CD14-positive monocyte (primary cell): ENCODE data around the gene LRPAP1. TPM values are rescaled to one million over a fixed set of nuclear protein-coding genes. Genes with fewer than 3 reads are reported as not detected.

Experiments
- DNase-seq, 3 donors: peaks; one replicate each; pipeline ENCODE4 v3.0.0-alpha.2; 2011 to 2022
- H2AFZ ChIP-seq: 2 replicates; pipeline ENCODE4 v1.6.0; 2012; ENCODE audit warnings: mild to moderate bottlenecking, low read depth, low read length, inconsistent platforms; ENCODE audit not compliant: insufficient read depth, poor library complexity, severe bottlenecking
- H3K27ac ChIP-seq, 2 donors: 1 replicate in 1 of 2; 2 replicates in 1 of 2; pipeline ENCODE4 v1.5.1; 2012 to 2013; ENCODE audit warnings: low read length in 2 of 2, control low read depth in 1 of 2, inconsistent platforms in 1 of 2, low read depth in 1 of 2, mild to moderate bottlenecking in 1 of 2
- H3K27me3 ChIP-seq, 2 donors: one replicate each; pipeline versions ENCODE4 v1.6.0 to v1.6.1; 2011 to 2013; ENCODE audit warnings: low read length in 2 of 2; ENCODE audit not compliant: control insufficient read depth in 2 of 2, insufficient read depth in 2 of 2
- H3K36me3 ChIP-seq, 2 donors: replicated peaks in 1 of 2; 1 replicate in 1 of 2; 2 replicates in 1 of 2; pipeline versions ENCODE4 v1.5.1 to v1.6.1; 2012 to 2013; ENCODE audit warnings: low read length in 2 of 2, control low read depth in 1 of 2, inconsistent platforms in 1 of 2, mild to moderate bottlenecking in 1 of 2; ENCODE audit not compliant: insufficient read depth in 2 of 2, control insufficient read depth in 1 of 2
- H3K4me1 ChIP-seq, 2 donors: 1 replicate in 1 of 2; 2 replicates in 1 of 2; pipeline versions ENCODE4 v1.5.1 to v1.6.1; 2012 to 2013; ENCODE audit warnings: low read length in 2 of 2, control low read depth in 1 of 2, inconsistent platforms in 1 of 2, mild to moderate bottlenecking in 1 of 2, moderate library complexity in 1 of 2; ENCODE audit not compliant: insufficient read depth in 2 of 2, control insufficient read depth in 1 of 2
- H3K4me2 ChIP-seq: replicated peaks from 2 replicates; pipeline ENCODE3; 2012; ENCODE audit warnings: low read length, moderate library complexity, mild to moderate bottlenecking; ENCODE audit not compliant: poor library complexity, severe bottlenecking; ENCODE audit errors: extremely low read depth
- H3K4me3 ChIP-seq, 3 experiments: fragments of 200-600 bp in 1 of 3; sonication (generic) in 1 of 3; replicated peaks in 1 of 3; 1 replicate in 2 of 3; 2 replicates in 1 of 3; pipeline ENCODE4 v1.5.1; 2011 to 2013; ENCODE audit warnings: low read length in 3 of 3, mild to moderate bottlenecking in 3 of 3, control low read depth in 2 of 3, low read depth in 2 of 3, inconsistent platforms in 1 of 3, moderate library complexity in 1 of 3
- H3K79me2 ChIP-seq: 2 replicates; pipeline ENCODE4 v1.6.0; 2012; ENCODE audit warnings: mild to moderate bottlenecking, control low read depth, inconsistent platforms, low read length, moderate library complexity; ENCODE audit not compliant: insufficient read depth
- H3K9ac ChIP-seq: 2 replicates; pipeline ENCODE4 v1.6.0; 2017; ENCODE audit warnings: low read length, mild to moderate bottlenecking; ENCODE audit not compliant: insufficient read depth, poor library complexity, severe bottlenecking
- H3K9me3 ChIP-seq, 2 donors: replicated peaks in 1 of 2; 1 replicate in 1 of 2; 2 replicates in 1 of 2; pipeline versions ENCODE4 v1.5.1 to v1.6.1; 2012 to 2013; ENCODE audit warnings: low read length in 2 of 2, control low read depth in 1 of 2; ENCODE audit not compliant: control insufficient read depth in 1 of 2, insufficient read depth in 1 of 2
- H4K20me1 ChIP-seq: 2 replicates; pipeline ENCODE4 v1.6.0; 2012; ENCODE audit warnings: mild to moderate bottlenecking, low read length, control low read depth, moderate library complexity; ENCODE audit not compliant: insufficient read depth
- H3K27ac Mint-ChIP-seq, 7 donors: one replicate each; pipeline ENCODE4 v1.8.0; 2020; ENCODE audit warnings: mild to moderate bottlenecking in 7 of 7, mixed read lengths in 7 of 7, moderate library complexity in 6 of 7, inconsistent platforms in 2 of 7
- H3K27me3 Mint-ChIP-seq, 3 donors: one replicate each; pipeline ENCODE4 v1.8.0; 2021 to 2022; ENCODE audit warnings: low read depth in 3 of 3, mild to moderate bottlenecking in 3 of 3, mixed read lengths in 3 of 3, moderate library complexity in 3 of 3, inconsistent platforms in 1 of 3
- H3K36me3 Mint-ChIP-seq, 2 donors: one replicate each; pipeline ENCODE4 v1.8.0; 2020; ENCODE audit warnings: mixed read lengths in 2 of 2, inconsistent platforms in 1 of 2, mild to moderate bottlenecking in 1 of 2
- H3K4me1 Mint-ChIP-seq: one replicate; pipeline ENCODE4 v1.8.0; 2020; ENCODE audit warnings: mild to moderate bottlenecking, mixed read lengths
- H3K4me3 Mint-ChIP-seq, 2 donors: one replicate each; pipeline ENCODE4 v1.8.0; 2020; ENCODE audit warnings: mild to moderate bottlenecking in 2 of 2, mixed read lengths in 2 of 2, moderate library complexity in 1 of 2
- H3K9me3 Mint-ChIP-seq, 7 donors: one replicate each; pipeline ENCODE4 v1.8.0; 2020 to 2022; ENCODE audit warnings: mixed read lengths in 7 of 7, mild to moderate bottlenecking in 6 of 7, moderate library complexity in 6 of 7, inconsistent platforms in 2 of 7
- CTCF ChIP-seq: fragments of 200-600 bp; IDR thresholded peaks from one replicate; pipeline ENCODE4 v1.8.0; 2022; ENCODE audit warnings: antibody characterized with exemption, mild to moderate bottlenecking
- whole genome bisulfite sequencing: methylation state at CpG from one replicate; pipeline ENCODE4 v1.1.5; 2013; ENCODE audit warnings: missing lambda C conversion rate; ENCODE audit not compliant: insufficient coverage; 5-methylcytosine and 5-hydroxymethylcytosine counted together
- intact Hi-C, 2 donors: fragments of 100-400 bp; cut with micrococcal nuclease; formaldehyde crosslinking; loops; one replicate each; pipeline versions ENCODE4 v1.15.0 to v1.15.1; 2023
- polyA plus RNA-seq, 3 donors: library from polyadenylated mRNA; depleted of rRNA in 1 of 3; unstranded in 2 of 3; stranded (reverse) in 1 of 3; fragments of 300-500 nt in 2 of 3; fragments of >200 nt in 1 of 3; fragmentation: Illumina TruSeq in 2 of 3; gene quantifications; 1 replicate in 2 of 3; 2 replicates in 1 of 3; pipeline ENCODE4 v1.2.3, GENCODE V29; 2012 to 2021

Gene LRPAP1
- polyA plus RNA-seq, 3 donors: 169 to 204 (median 180) TPM

- TF ChIP-seq CTCF: no peak
- 91% methylated on average over 19 of the region's 25 CpGs for WGBS
- no peak overlapping the region for H3K9ac ChIP-seq
- H3K36me3 ChIP-seq: no peaks in the 10 kb centered on the region
- no peak overlapping the region for H3K4me3 Mint-ChIP-seq
- intact Hi-C loops: no loop called here
- no peaks in the 10 kb centered on the region for H3K9me3 ChIP-seq
- H2AFZ ChIP-seq: no peak overlapping the region
- no peak for DNase-seq
- H3K4me2 ChIP-seq: no peak overlapping the region
- H3K27me3 Mint-ChIP-seq: peaks cover 51 to 89% (median 59%) of the 10 kb centered on the region in 3 donors
- H3K4me1 ChIP-seq: peaks cover 6 to 10% of the 10 kb centered on the region in 2 donors
- no peaks in the 10 kb centered on the region for H3K79me2 ChIP-seq
- peaks cover 0 to 44% of the 10 kb centered on the region in 2 donors for H3K27me3 ChIP-seq
- H3K27ac Mint-ChIP-seq: no peak overlapping the region
- no peaks in the 10 kb centered on the region for H4K20me1 ChIP-seq
- H3K27ac ChIP-seq: no peak overlapping the region
- H3K4me3 ChIP-seq: no peak overlapping the region
- H3K36me3 Mint-ChIP-seq: no peaks in the 10 kb centered on the region
- H3K9me3 Mint-ChIP-seq: peaks cover 0 to 5% (median 0%) of the 10 kb centered on the region in 7 donors
- peaks cover 3% of the 10 kb centered on the region for H3K4me1 Mint-ChIP-seq
These were observed 46.2 kb downstream of the LRPAP1 start for GRCh38 chr4:3485886-3486540.

- 15% methylated on average over 30 of the region's 36 CpGs for WGBS
- Mint-ChIP-seq H3K27ac (no peak overlapping the region), H3K27me3 (peaks cover 50 to 86% (median 56%) of the 10 kb centered on the region in 3 donors), H3K36me3 (no peaks in the 10 kb centered on the region), H3K9me3 (peaks cover 0 to 2% (median 0%) of the 10 kb centered on the region in 7 donors), H3K4me3 (peak overlapping the region; percentile 67 to 85), H3K4me1 (peaks cover 3% of the 10 kb centered on the region)
- no peak for DNase-seq
- Histone ChIP-seq H3K4me1 (peaks cover 6 to 10% of the 10 kb centered on the region in 2 donors), H3K9ac (peak overlapping the region; percentile 2), H3K4me3 (no peak overlapping the region), H2AFZ (peak overlapping the region; percentile 29), H4K20me1 (no peaks in the 10 kb centered on the region), H3K9me3 (no peaks in the 10 kb centered on the region), H3K79me2 (no peaks in the 10 kb centered on the region), H3K36me3 (no peaks in the 10 kb centered on the region), H3K27me3 (peaks cover 0 to 46% of the 10 kb centered on the region in 2 donors), H3K4me2 (peak overlapping the region; percentile 35), H3K27ac (no peak overlapping the region)
- TF ChIP-seq CTCF: no peak
- intact Hi-C loops: no loop called here
These were observed 47.0 kb downstream of the LRPAP1 start for GRCh38 chr4:3485011-3485791.
